ENCODE data around the gene BMP10.

BMP10 gene

DNA sequence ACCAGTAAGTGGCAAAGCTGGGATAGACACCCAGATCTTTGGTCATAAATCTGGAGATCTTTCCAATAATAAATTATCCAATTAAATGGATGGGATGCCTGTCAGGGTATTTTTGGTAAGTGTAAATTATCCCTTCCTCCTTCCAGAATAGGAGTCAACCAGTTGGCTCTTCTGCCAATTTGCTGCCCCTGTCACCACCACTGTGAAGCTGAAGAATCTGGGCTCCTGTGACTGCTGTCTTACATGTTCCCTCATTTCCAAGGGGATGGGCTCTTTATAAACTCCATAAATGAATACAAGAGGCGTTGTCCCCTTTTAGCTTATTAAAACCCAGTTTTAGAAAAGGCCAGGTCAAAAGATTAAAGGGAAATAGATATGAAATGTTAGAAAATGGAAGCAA lies 17.8 kb upstream of the BMP10 start:
- H3K36me3 ChIP-seq (ENCODE audit: control insufficient read depth, insufficient read depth, low read length), result no peaks in the 10 kb centered on the region
- DNase-seq (ENCODE audit: extremely low read depth, insufficient read length), result no peak
- no peak for TF ChIP-seq CTCF (IDR thresholded peaks at IDR 0.05; ENCODE audit: insufficient read depth, low read length, poor library complexity, severe bottlenecking)

GRCh38 chr2:68888038-68888704 lies 17.0 kb upstream of the BMP10 start:
- no peak for DNase-seq (ENCODE audit: extremely low read depth, insufficient read length)
- TF ChIP-seq CTCF (IDR thresholded peaks at IDR 0.05; ENCODE audit: insufficient read depth, low read length, poor library complexity, severe bottlenecking), result no peak
- Histone ChIP-seq H3K36me3 (ENCODE audit: control insufficient read depth, insufficient read depth, low read length) (no peaks in the 10 kb centered on the region), H3K27me3 (replicated peaks; ENCODE audit: control insufficient read depth, insufficient read depth, low read length) (no peaks in the 10 kb centered on the region), H3K4me3 (replicated peaks; ENCODE audit: low read depth, low read length) (no peak overlapping the region)

More for the DNA sequence above, 17.8 kb upstream of the BMP10 start:
- Histone ChIP-seq H3K27me3 (replicated peaks; ENCODE audit: control insufficient read depth, insufficient read depth, low read length) (no peaks in the 10 kb centered on the region), H3K4me3 (replicated peaks; ENCODE audit: low read depth, low read length) (no peak overlapping the region)

GRCh38 chr2:68885811-68886075 lies 14.5 kb upstream of the BMP10 start:
- Histone ChIP-seq H3K27me3 (replicated peaks; ENCODE audit: control insufficient read depth, insufficient read depth, low read length) (no peaks in the 10 kb centered on the region; the same call in 1 of the 2 replicates), H3K36me3 (ENCODE audit: control insufficient read depth, insufficient read depth, low read length) (no peaks in the 10 kb centered on the region), H3K4me3 (replicated peaks; ENCODE audit: low read depth, low read length) (no peak overlapping the region)
- TF ChIP-seq CTCF (IDR thresholded peaks at IDR 0.05; ENCODE audit: insufficient read depth, low read length, poor library complexity, severe bottlenecking), result no peak
- DNase-seq (ENCODE audit: extremely low read depth, insufficient read length), result no peak

DNA sequence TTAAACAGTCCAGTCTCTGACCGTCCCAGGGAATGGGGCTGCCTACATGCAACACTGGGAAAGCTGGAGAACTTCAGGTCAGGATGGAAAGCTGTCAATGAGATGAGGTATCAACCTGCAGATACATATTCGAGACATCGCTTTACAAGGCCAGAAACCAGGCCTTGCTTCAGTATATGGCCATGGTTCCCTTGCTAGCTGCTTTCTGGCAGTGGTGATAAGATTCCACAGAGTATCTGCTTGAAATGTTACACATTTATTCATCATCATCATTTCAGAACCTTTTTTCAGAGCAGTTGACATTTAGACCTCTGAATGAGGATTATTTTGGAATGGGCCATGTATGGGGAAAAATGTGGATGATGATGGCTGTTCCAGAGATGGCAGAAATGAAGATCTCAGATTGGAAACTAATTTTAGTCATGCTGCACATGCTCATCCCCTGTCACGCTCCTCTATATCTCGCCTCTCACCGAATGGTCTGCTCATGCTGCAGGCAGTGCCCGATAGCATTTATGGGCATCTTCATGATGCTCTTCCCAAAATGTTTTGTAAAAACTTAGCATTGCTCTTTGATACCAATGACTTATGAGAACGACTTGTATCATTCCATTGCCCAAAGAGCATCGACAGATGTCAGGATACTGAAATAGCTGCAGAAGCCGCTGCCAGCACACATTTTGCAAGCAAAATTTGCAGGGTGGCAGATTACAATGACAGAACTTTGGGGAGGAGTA lies 14.0 kb upstream of the BMP10 start:
- Histone ChIP-seq H3K36me3 (ENCODE audit: control insufficient read depth, insufficient read depth, low read length) (no peaks in the 10 kb centered on the region), H3K27me3 (replicated peaks; ENCODE audit: control insufficient read depth, insufficient read depth, low read length) (no peaks in the 10 kb centered on the region; the same call in 1 of the 2 replicates), H3K4me3 (replicated peaks; ENCODE audit: low read depth, low read length) (no peak overlapping the region)
- DNase-seq (ENCODE audit: extremely low read depth, insufficient read length), result no peak
- no peak for TF ChIP-seq CTCF (IDR thresholded peaks at IDR 0.05; ENCODE audit: insufficient read depth, low read length, poor library complexity, severe bottlenecking)

DNA sequence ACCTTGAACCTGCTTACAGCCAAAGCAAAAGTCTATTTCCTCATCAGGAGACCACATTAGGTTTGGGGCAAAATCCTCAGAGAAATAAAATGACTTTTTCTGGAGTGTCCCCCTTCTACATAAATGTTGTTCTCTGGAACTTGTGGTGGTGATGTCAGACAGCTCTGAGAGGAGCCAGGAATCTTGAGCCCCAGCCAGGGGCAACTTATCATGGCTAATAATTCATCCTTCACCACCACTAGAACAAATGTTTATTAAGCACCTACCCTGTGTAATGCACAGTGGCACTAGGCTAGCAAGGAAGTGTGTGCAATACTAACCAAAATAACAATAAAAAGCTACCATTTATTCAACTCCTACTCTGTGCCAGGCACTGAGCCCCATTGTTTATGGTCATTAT lies 9.0 kb upstream of the BMP10 start:
- no peaks in the 10 kb centered on the region for H3K36me3 ChIP-seq (ENCODE audit: control insufficient read depth, insufficient read depth, low read length)
- no peak overlapping the region for H3K4me3 ChIP-seq (replicated peaks; ENCODE audit: low read depth, low read length)
- TF ChIP-seq CTCF (IDR thresholded peaks at IDR 0.05; ENCODE audit: insufficient read depth, low read length, poor library complexity, severe bottlenecking), result no peak
- peaks cover 2% of the 10 kb centered on the region; the same call in 1 of the 2 replicates for H3K27me3 ChIP-seq (replicated peaks; ENCODE audit: control insufficient read depth, insufficient read depth, low read length)
- no peak for DNase-seq (ENCODE audit: extremely low read depth, insufficient read length)
